ENCODE data around the gene CHSY3.

DNA sequence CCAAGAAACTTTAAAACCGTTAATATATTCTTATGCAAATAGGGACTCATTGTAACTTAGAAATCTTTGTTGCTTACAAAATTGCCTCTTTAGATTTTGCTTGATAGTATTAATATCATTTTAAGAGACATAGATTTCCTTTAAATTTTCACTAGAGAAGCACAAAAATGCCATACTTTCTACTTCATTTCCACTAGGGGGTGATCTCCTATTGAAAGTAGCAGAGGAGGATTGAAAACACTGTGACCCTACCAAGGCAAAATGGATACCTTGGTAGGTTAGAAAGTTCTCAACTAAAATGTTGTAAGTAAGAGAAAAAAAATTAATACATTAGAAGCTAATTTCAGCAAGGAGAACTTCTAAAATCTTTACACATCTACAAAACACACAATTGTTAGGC lies 204.9 kb downstream of the CHSY3 start:
- peak; percentile 32 for TF ChIP-seq CTCF (IDR thresholded peaks at IDR 0.05; ENCODE audit: low read depth, low read length)
- TF ChIP-seq POLR2A (IDR thresholded peaks at IDR 0.05; ENCODE audit: extremely low read depth, insufficient read length) = no peak

All from NB4 (cell line).